HG03139 (cell line): ENCODE data around the gene BCAS3.

Source experiments
- ATAC-seq: cut with Tn5 transposase; IDR thresholded peaks from one replicate; pipeline ENCODE4 v1.9.1; 2021; ENCODE audit not compliant: unreplicated experiment

BCAS3 gene

DNA sequence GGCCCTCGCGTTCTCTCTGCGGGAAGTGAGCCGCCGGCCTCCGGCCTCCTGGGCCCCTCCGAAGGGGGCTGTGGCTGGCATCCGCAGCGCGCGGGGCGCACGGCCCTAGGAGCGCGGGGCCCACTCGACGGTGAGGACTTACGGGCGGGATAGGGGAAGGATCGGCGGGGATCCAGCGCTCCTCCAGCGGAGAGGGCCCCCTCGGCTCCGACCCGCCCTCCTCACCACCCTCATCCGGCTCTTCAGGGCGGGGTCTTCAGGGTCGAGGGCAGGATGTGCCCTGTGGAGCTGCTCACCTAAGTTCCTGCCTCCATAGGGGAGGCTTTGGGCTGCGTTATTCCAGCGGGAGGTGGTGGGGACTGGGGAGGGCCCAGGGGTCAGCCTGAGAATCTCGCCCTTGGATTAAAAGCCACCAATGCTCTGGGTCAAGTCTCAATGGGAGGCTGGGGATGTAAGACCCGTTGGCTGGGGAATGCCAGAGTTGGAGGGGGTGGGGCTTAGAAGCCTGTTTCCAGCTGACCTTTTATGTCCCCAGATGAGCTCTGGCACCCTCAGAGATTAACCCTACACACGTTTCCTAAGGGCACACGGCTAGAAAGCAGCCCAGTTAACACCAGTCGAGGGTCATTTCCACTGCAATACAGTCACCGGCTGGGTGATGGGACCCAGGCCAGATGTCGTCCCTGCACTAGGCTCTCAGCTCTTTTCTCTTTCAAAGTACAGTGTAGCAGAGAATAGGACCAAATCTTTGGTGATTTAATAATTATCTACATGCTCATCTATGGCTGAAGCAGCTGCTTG, 735.4 kb downstream of the BCAS3 start:
- ATAC-seq: no peak

DNA sequence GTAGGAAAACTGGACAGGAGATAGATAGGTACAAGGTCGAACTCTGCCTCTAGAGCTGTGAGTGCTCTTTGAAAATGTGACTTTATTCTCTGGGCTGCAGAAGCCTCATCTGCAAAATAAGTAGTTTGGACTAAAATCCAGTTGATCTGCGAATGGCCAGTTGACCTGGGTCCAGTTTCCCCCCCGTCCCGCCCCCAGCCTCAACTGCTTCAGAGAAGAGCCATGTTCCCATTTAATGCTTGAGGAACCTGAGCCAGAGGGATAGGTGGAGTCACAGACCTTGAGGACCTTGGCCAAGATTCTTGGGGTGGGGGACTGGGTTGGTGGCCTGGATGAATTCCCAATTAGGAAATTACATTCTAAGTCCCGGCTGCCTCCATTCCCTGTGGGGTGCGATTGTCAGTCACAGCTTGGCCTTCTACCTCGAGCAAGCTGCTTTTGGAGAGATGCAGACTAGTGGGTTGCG, 736.0 kb downstream of the BCAS3 start:
- no peak for ATAC-seq

DNA sequence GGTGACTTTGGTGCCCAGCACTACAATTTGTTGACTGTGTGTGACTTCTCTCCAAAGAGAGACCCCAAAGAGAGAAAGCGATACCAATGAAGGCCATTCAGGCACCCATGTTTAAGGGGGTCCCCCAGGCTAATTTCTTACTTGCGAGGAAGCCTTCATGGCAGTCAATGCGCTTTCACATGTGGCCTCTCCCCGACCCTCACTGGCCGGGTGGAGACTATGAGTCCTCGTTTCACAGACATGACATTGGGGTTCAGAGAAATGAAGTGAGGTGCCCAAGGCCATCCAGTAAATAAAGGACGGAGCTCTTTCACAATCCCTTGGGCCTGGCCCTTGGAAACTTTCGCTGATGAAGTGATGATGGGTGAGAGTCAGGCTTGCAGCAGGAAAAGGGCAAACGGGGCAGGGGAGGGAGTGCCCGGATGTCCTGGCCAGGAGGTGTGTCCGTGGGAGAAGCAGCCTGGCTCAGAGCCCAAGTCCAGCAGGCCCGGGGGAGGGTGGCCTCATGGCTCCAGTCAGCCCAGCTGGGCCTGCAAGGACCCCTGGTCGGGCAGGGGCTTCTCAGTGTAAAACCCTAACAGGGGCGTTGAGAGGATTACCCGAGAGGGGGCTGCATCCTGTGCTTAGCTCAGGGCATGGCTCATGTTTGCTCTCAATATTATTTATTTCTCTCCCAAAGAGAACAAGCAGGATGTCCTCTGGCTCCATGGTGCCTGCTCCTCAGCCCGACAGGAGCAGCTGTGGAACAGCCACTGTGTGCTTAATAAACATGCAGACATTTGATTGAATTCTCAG, 736.7 kb downstream of the BCAS3 start:
- no peak for ATAC-seq

DNA sequence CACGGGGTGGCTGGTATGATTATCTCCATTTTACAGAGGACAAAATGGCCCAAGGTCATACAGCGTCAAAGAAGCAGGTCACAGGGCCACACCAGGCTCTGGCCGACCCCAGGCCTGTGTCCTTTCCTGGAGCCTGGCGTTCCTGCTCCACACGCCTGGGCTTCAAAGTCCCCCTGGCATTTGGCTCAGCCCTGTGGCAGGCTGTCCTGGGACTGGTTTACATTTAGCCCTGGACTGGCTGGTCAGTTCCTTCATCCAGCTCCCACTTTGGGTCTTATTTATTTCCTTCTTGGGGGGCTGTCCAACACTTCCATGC, 737.2 kb downstream of the BCAS3 start:
- ATAC-seq: no peak

DNA sequence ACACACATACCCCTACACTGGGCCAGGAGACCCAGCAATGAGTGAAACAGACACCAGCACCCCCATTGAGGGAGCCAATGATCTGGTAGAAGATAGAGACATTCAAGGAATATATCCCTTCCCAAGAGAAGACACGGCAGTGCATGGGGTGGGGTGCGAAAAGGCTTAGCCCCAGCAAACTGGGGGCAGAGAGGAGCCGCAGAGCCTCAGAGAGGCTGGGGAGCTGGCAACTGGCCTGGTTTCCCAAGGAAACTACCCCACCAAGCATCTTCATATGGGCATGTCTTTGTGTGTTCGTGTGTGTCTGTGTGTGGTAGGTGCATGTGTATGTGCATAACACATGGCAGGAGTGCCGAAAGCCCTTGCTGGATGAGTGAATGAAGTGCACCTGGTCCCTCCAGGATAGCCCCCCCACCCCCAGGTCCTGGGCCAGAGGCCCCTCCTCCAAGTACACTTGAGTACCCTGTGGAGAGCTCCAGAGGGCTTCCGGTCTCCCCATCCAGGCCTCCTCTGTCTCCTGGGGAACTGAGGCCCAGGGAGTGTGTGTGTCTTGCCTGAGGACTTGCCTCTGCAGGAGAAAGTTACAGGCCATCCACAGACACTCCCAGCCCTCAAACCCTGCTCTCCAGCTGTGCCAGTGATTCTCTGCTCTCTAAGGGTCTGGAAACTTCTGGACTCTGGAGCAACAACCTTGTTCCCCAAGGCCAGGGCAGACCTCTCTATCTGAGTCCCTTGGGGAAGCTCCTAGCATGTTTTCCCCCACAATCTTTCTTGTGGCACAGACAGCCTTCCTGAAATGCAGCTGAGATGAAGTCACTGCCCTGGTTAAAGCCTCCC, 737.9 kb downstream of the BCAS3 start:
- no peak for ATAC-seq

DNA sequence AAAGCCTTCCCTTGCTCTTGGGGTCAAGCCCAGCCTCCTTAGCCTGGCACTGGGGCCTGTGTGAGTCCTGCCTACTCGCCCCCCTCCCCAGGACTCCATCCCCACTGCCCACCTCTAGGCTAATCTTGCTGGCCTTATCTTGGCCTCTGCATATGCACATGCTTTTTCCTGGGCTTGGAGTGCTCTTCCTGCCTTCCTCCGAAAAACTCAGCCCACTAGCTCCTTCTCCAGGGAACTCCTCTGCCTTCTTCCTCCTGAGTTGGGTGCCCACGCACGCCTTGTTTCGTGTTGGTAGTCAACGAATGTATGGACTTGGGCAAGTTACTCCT, 738.5 kb downstream of the BCAS3 start:
- no peak for ATAC-seq

DNA sequence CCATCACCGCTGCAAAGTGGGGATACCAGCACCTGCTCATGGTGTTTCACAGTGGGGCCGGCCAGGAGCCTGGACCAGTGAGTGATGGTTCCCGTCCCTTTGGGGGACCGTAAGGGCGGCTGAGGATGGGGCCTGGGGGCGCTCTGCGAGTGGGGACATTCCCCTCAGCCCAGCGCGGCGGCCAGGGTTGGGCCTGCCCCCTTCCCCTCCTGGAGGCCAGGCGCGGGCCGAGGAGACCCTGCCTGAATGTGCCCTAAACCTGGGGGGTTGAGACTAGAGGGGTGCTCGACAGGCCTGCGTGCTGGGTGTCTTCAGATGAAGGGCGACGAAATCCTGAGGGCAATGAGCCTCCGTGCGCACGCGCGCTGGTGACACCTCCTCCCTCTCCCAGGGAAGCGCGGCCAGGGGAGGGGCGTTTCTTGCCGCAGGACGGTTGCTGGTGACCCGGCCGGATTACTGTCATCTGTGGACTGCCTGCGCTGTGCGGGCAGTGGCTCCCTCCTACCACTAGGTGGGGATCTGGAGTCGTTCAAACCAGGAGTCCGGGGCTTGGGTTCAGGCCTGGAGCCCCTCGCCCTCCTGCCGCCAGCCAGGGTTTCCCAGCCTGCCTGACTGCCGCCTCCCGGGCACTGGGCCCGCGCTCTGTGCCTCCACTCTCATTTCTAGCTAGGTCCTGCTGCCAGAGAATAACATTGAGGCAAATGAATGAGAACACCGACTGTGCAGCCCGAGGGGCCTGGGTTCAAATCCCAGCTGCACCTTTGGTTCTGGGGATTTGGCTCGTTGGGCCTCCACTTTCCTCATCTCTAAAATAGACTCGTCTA, 739.1 kb downstream of the BCAS3 start:
- no peak for ATAC-seq

DNA sequence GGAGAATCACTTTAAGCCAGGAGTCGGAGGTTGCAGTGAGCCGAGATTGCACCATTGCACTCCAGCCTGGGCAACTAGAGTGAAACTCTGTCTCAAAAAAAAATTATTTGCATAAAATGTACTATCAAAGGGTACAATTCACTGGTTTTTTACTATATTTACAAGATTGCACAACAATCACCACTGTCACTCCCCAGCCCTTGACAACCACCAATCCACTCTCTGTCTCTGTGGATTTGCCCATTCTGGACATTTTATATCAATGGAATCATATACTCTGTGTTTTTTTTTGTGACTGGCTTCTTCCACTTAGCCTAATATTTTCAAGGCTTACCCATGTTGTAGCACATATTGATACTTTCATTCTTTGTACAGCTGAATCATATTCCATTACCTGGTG, 740.8 kb downstream of the BCAS3 start:
- no peak for ATAC-seq

DNA sequence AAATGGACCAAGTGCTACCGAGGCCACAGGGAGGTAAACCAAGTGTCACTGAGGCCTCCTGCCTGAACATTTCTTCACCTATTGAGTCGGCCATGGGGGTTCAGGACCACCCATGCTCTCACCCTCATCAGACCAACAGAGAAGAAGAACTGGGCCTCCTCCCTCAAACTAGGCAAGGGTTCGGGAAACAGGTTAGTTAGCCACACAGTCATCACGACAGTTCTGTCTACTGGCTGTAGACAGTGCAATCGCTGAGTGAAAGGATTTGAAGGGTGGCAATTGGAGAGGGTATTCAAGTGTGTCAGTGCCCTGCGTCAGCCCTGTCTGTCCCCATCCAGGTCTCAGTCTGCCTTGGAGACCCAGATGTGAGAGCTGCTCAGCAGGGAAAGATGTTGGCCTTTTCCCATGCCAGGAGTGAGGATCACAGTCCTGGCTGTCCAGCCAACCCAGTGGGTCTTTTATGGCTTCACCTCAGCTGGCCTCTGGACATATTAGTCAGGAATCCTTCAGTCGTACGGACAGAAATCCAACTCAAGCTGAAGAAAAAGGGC, 741.9 kb downstream of the BCAS3 start:
- ATAC-seq: no peak

DNA sequence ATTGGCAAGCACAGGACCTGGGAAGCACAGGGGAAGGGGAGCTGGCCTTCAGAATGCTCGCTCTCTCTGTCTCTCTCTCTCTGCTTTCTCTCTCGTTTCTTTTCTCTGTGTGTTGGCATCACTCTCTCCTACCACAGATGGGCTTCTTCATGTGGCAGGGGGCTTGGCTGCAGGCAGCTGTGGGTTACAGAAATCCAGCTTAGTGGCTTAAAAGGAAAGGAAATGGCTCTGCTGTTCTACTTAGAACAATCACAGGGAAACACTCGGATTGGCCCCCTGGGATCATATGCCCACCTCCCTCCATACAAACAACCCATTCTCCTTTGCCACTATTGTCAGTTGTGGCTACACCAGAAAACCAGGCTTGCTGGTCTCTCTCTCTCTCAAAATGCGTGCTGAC, 742.4 kb downstream of the BCAS3 start:
- ATAC-seq: no peak

DNA sequence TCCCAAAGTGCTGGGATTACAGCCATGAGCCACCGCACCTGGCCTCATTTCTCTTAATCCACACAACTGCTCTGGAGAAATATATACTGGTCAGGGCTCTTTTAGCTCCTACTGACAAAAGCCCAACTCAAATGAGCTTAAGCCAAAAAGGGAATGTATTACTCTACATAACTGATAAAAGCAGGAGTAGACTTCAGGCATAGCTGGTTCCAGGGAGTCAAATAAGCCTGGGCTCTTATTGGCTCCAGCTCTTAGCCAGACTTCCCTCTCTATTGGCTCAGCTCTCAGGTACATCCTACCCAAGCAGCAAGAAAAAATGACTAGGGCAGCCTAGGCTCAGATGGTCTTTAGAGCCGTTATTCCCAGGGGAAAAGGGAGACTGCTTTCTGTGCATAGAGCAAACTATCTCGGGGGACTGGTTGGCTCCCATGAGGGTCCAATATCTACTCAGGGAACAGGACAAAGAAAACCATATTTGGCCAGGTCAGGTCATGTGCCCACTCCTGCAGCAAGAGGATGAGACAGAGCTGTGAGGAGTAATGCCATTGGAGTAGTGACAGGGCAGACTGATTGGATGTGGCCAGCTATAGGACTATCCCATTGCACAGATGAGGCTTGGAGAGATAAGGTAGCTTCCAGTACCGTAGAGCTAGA, 743.2 kb downstream of the BCAS3 start:
- no peak for ATAC-seq

DNA sequence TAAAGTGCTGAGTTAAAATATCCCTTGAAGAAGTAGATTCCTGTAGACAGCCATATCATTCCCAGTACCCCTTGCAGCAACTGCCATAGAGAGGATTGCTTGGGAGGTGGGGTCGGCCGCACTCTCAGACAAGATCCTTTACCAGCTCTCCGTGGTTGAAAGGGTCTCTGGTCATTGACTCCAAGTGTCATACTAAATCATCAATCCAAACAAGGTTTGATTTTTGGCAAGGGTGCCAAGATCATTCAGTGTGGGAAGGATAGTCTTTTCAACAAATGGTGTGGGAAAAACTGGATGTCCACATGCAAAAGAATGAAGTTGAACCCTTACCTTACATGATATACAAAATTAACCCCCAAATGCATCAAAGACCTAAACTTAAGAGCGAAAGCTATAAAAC, 743.8 kb downstream of the BCAS3 start:
- no peak for ATAC-seq

DNA sequence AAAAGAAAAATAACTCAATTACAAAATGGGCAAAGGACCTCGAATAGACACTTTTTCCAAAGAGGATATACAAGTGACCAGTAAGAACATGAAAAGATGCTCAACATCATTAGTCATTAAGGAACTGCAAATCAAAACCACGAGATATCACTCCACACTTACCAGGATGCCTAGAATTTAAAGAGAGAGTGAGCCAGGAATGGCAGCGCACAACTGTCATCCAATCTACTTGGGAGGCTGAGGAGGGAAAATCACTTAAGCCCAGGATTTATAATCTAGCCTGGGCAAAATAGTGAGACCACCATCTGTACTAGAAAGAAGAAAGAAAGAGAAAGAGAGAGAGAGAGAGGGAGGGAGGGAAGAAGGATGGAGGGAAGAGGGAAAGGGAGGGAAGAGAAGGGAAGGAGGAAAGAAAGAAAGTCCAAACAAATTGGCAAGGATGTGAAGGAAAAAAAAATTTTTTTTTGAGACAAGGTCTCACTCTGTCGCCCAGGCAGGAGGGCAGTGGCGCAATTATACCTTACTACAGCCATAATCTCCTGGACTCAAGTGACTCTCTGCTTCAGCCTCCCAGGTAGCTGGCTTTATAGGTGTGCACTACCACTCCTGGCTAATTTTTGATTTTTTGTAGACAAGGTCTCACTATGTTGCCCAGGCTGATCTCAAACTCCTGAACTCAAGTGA, 744.6 kb downstream of the BCAS3 start:
- ATAC-seq: no peak

DNA sequence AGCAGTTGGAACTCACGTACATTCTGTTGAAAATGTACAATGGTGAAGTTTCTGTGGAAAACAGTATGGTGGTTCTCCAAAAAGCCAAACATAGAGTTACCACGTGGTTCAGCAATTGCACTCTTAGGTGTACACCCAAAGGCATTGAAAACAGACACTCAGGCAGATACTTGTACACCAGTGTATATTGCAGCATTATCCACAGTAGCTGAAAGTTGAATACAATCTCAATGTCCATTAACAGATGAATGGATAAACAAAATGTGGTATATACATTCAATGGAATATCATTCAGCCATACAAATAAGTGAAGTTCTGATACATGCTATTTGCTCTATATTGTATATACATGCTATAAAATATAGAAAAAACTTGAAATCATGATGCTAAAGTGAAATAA, 745.2 kb downstream of the BCAS3 start:
- no peak for ATAC-seq

DNA sequence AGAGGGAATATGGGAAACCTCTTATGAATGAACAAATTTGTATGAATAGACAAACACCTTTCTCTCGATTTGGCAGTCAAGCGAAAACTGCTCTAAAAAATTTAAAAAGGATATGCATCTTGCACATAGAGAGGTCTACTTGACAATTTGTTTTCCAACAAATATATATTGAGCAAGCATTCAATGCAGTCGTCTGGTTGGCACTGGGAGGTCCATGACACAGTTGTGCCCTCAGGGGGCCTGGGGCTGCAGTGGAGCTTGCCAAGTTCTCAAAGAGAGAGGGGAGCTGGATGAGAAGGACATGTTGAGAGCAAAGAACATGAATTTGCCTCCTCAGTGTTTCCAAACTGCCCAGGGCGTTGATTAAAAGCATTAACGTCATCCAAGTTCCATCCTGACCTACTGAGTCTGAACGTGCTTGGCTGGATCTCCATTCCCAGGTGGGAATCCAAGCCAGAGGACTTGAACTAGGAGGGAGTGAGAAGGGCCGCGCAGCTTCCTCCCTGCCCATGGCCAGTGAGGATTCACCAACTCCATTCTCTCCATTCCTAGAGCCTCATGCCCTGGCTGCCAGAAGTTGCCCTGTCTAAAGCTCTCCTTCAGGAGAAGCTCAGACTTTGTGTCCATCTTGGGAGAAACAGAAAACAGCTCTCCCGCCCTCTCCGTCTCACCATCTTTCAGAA, 746.5 kb downstream of the BCAS3 start:
- no peak for ATAC-seq

DNA sequence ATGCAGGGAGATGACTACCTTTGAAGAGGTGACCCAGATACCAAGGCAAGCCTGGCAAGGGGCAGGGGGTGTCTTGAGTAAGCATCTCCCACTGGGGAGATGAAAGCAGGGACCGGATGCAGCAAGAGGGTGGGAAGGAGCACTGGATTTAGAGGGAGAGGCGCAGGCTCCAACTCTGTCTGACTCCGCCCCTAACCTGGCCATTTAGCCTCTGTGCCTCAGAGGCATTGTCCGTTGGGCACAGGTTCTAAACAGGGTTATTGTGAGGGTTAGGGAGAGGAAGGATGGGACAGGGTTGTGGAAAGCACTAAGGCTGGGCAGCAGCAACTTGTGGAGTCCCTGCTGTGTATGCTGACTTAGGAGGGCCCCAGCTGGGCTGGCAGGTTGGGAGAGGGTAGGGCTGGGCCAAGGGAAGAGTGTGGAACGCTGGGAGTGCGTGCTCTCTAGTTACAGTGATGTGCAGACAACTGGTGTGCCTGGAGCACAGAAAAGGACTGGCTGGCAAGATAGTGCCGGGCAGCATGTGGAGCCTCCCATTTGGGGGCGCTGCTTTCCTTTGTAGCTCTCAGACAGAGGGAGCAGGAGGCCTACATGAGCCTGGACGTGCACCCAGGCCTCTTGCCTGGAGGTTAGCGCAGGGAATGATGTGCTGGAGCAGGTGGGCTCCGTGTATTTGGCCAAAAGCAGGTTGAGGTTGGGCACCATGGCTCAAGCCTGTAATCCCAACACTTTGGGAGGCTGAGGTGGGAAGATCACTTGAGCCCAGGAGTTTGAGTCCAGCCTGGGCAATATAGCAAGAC, 748.2 kb downstream of the BCAS3 start:
- no peak for ATAC-seq

DNA sequence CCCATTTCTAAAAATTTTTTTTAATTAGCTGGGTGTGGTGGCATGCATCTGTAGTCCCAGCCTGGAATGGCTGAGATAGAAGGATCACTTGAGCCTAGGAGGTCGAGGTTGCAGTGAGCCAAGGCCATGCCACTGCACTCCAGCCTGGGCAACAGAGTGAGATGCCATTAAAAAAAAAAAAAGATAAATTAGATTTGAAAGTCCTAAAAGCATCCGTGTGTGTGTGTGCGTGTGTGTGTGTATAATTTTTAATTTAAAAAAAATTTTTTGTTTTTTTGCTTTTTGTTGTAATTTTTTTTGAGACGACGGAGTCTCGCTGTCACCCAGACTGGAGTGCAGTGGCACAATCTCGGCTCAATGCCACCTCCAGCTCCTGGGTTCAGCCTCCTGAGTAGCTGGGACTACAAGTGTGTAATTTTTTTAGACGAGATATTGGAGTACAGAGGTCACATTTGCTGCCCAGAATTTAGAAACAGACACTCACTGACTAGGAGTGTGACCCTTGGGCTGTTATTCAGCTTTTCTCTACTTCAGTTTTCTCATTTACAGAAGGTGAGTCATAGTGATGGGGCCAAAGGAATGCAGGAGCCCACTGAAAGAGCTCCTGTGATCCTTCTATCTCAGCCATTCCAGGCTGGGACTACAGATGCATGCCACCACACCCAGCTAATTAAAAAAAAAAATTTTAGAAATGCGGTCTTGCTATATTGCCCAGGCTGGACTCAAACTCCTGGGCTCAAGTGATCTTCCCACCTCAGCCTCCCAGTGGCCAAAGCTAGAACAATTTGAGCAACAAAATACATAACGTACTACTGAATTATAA, 749.0 kb downstream of the BCAS3 start:
- no peak for ATAC-seq
